ENCODE data around the gene SNTA1. TPM values are rescaled to one million over a fixed set of nuclear protein-coding genes. Genes with fewer than 3 reads are reported as not detected.
"Not testable (repeated sequence)": the region's sequence is repeated elsewhere in the genome, so short reads cannot be mapped to it uniquely, and the experiment has no call there.

Gene SNTA1
- total RNA-seq, 4 donors from 2014 or later = 24.1 to 51.6 (median 42.3) TPM

DNA sequence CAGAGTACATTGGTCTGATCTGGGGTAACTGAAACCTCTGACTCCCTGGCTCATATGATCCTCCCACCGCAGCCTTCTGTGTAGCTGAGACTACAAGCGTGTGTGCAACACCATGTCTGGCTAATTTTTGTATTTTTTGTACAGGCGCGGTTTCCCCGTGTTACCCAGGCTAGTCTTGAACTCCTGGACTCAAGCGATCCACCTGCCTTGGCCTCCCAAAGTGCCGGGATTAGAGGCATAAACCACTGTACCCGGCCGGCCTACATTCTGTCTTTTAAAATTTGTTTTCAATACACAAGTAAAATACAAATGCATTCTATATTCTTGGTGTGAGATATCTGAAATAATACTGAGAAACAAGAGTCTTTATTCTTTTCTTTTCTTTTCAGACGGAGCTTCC lies 44.6 kb upstream of the SNTA1 start:
- intact Hi-C loops (cut with DNase I) = no loop called here
- WGBS = 95% methylated on average over 10 of the region's 10 CpGs
- Histone ChIP-seq H3K36me3 (peaks cover 0 to under 1% (median 0%) of the 10 kb centered on the region in 4 donors), H3K4me1 (peaks cover 23 to 36% (median 27%) of the 10 kb centered on the region in 4 donors), H3K4me3 (no peak overlapping the region), H3K27ac (replicated peaks in 1 of 4) (no peak overlapping the region), H3K9me3 (no peaks in the 10 kb centered on the region), H3K27me3 (no peaks in the 10 kb centered on the region)
- DNase-seq (ENCODE audit: extremely low spot score) = no peak
- TF ChIP-seq EP300 (IDR thresholded peaks at IDR 0.05) (no peak), POLR2A (IDR thresholded peaks at IDR 0.05; ENCODE audit: low read depth) (no peak), POLR2AphosphoS5 (IDR thresholded peaks at IDR 0.05) (no peak)
- TF ChIP-seq, protein P1, sequence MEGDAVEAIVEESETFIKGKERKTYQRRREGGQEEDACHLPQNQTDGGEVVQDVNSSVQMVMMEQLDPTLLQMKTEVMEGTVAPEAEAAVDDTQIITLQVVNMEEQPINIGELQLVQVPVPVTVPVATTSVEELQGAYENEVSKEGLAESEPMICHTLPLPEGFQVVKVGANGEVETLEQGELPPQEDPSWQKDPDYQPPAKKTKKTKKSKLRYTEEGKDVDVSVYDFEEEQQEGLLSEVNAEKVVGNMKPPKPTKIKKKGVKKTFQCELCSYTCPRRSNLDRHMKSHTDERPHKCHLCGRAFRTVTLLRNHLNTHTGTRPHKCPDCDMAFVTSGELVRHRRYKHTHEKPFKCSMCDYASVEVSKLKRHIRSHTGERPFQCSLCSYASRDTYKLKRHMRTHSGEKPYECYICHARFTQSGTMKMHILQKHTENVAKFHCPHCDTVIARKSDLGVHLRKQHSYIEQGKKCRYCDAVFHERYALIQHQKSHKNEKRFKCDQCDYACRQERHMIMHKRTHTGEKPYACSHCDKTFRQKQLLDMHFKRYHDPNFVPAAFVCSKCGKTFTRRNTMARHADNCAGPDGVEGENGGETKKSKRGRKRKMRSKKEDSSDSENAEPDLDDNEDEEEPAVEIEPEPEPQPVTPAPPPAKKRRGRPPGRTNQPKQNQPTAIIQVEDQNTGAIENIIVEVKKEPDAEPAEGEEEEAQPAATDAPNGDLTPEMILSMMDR (IDR thresholded peaks at IDR 0.05) = no peak

DNA sequence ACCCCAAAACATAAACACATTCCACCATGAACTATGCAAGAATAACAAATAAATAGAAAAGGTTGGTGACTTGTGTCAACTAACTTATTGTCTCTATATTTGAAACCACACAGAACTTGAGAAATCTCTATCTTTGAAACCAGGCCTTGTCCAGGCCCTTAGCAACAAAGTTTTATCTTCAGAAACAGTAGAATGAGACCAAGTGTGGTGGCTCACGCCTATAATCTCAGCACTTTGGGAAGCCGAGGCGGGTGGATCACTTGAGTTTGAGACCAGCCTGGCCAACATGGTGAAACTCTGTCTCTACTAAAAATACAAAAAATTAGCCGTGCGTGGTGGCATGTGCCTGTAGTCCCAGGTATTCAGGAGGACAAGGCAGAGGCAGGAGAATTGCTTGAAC lies 39.6 kb upstream of the SNTA1 start:
- H3K27me3 ChIP-seq; H3K9me3 ChIP-seq; H3K4me1 ChIP-seq; H3K4me3 ChIP-seq; intact Hi-C loops (cut with DNase I); DNase-seq (ENCODE audit: extremely low spot score); H3K36me3 ChIP-seq; H3K27ac ChIP-seq (replicated peaks in 1 of 4): not testable (repeated sequence)
- 88% methylated on average over 5 of the region's 5 CpGs for WGBS

DNA sequence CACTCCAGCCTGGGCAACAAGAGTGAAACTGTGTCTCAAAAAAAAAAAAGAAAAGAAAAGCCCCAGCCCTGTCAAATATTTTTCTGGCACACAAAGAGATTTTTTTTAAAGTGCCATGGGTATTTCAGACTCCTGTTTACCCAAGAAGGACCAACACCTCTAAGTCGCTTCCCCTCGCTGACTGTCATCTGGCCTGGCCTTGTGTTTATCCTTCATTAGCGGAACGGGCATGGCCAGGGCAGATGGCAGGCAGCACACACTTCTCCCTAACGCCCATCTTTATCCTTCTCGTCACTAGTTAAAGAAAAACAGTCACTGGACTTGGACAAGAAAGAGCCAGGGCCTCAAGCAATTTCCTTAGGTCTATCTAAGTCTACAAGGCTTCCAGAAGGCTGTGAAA lies 39.0 kb upstream of the SNTA1 start:
- Histone ChIP-seq H3K27me3 (no peaks in the 10 kb centered on the region), H3K36me3 (no peaks in the 10 kb centered on the region), H3K4me1 (no peaks in the 10 kb centered on the region), H3K27ac (replicated peaks in 1 of 4) (no peak overlapping the region), H3K4me3 (no peak overlapping the region), H3K9me3 (no peaks in the 10 kb centered on the region)
- intact Hi-C loops (cut with DNase I) = no loop called here
- TF ChIP-seq POLR2AphosphoS5 (IDR thresholded peaks at IDR 0.05) = no peak
- TF ChIP-seq, protein P1 (IDR thresholded peaks at IDR 0.05) = no peak
- no peak for TF ChIP-seq EP300 (IDR thresholded peaks at IDR 0.05)
- no peak for TF ChIP-seq POLR2A (IDR thresholded peaks at IDR 0.05; ENCODE audit: low read depth)
- WGBS = 81% methylated on average over 6 of the region's 6 CpGs
- no peak for DNase-seq (ENCODE audit: extremely low spot score)

DNA sequence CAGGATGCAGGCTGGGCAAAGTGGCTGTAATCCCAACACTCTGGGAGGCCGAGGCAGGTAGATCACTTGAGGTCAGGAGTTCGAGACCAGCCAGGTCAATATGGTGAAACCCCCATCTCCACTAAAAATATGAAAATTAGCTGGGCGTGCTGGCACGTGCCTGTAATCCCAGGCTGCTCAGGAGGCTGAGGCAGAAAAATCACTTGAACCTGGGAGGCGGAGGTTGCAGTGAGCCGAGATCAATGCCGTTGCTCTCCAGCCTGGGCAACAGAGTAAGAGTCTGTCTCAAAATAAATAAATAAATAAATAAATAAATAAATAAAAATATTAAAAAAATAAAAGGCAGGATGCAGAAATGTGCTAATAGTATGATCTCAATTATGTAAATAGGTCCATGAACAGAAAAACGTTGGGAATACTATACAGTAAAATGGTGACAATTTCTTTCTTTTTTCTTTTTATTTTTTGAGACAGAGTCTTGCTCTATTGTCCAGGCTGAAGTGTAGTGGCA lies 37.9 kb upstream of the SNTA1 start:
- WGBS = 96% methylated on average over 8 of the region's 8 CpGs
- H3K4me3 ChIP-seq = no peak overlapping the region
- no peak overlapping the region for H3K27ac ChIP-seq (replicated peaks in 1 of 4)
- no peak for DNase-seq (ENCODE audit: extremely low spot score)
- intact Hi-C loops (cut with DNase I) = no loop called here
- no peaks in the 10 kb centered on the region for H3K27me3 ChIP-seq
- H3K4me1 ChIP-seq = no peaks in the 10 kb centered on the region
- no peaks in the 10 kb centered on the region for H3K36me3 ChIP-seq
- H3K9me3 ChIP-seq = no peaks in the 10 kb centered on the region
- TF ChIP-seq EP300 (IDR thresholded peaks at IDR 0.05) = no peak
- TF ChIP-seq POLR2A (IDR thresholded peaks at IDR 0.05; ENCODE audit: low read depth) = no peak
- no peak for TF ChIP-seq POLR2AphosphoS5 (IDR thresholded peaks at IDR 0.05)
- TF ChIP-seq, protein P1 (IDR thresholded peaks at IDR 0.05) = no peak

DNA sequence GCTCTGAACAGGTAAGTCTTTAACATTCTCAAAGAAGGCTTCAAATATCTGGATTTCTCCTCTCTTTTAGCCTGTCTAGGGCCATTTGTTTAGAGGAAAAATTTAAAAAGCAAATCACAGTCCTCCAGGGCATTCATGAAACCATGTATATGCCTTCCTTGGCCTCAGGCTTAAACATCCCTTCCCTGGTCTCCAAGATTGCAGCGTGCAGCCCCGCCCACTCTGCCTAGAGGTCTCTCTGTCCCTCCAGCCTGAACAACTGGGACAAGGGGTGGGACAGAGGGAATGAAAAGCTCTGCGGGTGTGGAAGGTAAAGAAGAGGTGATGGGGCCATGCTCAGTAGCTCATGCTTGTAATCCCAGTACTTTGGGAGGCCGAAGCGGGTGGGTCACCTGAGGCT lies 36.5 kb upstream of the SNTA1 start:
- Histone ChIP-seq H3K27ac (replicated peaks in 1 of 4) (no peak overlapping the region), H3K4me3 (no peak overlapping the region), H3K36me3 (no peaks in the 10 kb centered on the region), H3K4me1 (no peaks in the 10 kb centered on the region), H3K9me3 (no peaks in the 10 kb centered on the region), H3K27me3 (peaks cover 0 to 6% (median 0%) of the 10 kb centered on the region in 4 donors)
- intact Hi-C loops (cut with DNase I) = no loop called here
- no peak for TF ChIP-seq EP300 (IDR thresholded peaks at IDR 0.05)
- no peak for TF ChIP-seq POLR2AphosphoS5 (IDR thresholded peaks at IDR 0.05)
- 90% methylated on average over 5 of the region's 5 CpGs for WGBS
- DNase-seq (ENCODE audit: extremely low spot score) = no peak
